Amygdala (tissue), 56 donors: Measurements from ENCODE around the gene TBL1Y.
"Not testable (repeated sequence)": the region's sequence is repeated elsewhere in the genome, so short reads cannot be mapped to it uniquely, and the experiment has no call there.

Source experiments
- DNase-seq, 56 donors: peaks; one replicate each; lab custom pipeline; 2025; lab: John Stamatoyannopoulos, UW

TBL1Y gene

DNA sequence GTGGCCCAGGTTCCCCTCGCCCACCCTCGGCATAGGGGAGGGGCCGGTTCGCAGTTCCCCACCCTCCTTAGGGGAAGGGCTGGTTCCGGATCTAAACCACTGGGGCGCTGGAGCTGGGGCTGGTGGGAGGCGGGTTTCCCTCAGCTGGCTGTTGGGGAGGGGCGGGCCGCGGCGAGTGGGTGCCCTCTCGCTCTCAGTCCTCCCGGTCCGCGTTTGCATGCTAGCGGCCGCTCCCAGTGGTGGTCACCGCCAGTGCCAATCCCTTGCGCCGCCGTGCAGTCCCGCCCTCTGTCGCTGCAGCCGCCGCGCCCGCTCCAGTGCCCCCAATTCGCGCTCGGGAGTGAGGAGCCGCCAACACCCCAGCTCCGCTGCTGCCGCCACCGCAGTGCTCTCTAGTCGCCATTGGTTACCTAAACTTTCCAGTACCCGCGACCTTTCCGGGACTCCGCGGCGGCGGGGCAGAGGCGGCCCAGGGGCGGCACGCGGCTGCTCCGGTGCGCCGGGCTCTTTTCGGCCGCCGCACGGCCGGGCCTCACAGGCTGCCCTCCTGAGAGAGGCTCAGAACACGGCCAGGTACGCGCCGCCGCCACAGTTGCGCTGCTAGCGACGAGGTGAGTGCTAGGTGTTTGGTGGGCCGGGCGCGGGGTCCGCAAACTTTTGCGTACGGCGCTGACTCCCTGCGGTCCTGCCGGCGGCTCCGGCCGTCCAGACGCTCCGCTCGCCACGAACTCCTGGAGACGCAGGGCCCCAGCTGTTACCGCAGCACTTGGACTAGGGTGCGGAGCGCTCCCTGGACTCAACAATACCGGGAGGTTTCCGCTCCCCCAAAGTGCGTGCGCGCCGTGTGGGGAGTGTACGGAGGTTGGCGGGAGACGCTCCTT is at the start of gene TBL1Y:
Gene TBL1Y (plus strand): TSS at position 326 of the 881 bp plus-strand sequence. CDS start 114,388 bp downstream, outside the sequence.
- DNase-seq: peak in 1 of 56 donors; percentile 0

DNA sequence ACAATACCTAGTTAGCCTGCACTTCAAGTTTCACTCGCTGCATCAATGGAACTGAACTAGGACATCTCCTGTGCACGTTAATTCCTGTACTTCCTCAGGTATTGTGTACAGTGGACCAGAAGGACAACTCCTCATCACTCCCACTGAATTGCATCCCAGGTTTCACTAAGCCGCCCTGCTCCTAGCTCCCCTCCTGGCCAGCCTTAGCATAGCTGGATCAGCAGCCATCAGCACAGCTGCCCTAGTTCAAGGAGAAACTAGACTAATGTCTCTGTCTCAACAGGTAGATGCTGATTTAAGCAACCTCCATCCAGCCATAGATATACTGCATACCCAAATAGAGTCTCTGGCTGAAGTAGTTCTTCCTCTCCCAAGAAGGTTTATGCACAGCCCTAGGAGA is 16.0 kb upstream of the TBL1Y start:
- no peak for DNase-seq

DNA sequence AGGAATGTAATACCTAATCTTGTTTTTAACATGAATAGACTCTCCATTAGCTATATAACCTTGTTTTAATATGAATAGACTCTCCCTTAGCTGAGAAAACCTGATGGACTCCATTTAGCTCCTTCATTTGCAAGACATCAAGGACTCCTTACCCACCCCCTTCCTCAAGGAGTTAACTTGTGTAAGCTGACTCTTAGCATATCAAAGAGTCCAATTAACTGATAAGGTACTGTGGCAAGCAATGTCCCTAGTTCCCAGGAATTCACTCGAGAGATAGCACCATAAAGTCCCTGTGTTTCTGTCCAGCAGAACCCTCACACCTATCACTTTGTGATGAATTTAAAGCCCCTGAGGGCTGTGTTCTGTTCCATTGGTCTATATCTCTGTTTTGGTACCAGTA is 15.3 kb upstream of the TBL1Y start:
- DNase-seq: no peak

DNA sequence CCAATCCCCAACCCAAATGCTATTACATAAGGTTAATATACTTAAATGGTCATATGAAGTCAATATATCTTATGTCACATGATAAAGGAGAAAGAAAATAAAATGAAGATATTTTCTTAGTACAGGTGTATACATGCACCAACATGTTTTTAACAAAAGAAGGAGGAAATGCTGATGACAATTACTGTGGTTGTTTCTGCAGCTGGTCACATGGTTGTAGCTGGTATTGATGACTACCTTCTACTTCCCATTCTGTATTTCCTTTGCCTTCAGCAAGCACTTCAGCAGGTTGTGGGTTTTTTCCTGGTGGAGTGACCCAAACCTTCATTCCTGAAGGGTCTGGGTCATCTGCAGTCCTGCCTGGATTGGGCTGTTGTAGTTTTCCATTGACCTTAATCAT is 8.4 kb upstream of the TBL1Y start:
- DNase-seq: not testable (repeated sequence)

DNA sequence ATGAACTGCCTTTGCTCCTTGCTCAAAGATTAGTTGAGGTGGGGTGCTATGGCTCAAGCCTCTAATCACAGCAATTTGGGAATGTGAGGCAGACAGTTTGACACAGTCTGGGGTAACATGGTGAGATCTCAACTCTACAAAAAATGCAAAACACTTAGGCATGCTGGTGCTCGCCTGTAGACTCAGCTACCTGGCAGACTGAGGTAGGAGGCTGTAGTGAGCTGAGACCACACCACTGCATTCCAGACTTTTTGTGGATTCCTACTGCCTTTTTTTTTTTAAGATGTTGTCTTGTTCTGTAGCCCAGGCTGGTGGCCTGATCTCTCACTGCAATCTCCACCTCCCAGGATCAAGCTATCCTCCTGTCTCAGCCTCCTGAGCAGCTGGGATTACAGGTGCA is 2.9 kb upstream of the TBL1Y start:
- DNase-seq: no peak

DNA sequence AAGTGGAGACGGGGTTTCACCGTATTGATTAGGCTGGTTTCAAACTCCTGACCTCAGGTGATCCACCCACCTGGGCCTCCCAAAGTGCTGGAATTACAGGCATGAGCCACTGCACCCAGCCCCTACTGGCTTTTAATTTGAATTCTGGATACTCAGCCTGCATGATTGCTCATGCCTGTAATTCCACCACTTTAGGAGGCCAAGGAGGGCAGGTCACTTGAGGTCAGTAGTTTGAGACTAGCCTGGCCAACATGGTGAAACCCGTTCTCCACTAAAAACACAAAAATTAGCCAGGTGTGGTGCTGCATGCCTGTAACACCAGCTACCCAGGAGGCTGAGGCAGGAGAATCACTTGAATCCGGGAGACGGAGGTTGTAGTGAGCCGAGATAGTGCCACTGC is 2.5 kb upstream of the TBL1Y start:
- not testable (repeated sequence) for DNase-seq

DNA sequence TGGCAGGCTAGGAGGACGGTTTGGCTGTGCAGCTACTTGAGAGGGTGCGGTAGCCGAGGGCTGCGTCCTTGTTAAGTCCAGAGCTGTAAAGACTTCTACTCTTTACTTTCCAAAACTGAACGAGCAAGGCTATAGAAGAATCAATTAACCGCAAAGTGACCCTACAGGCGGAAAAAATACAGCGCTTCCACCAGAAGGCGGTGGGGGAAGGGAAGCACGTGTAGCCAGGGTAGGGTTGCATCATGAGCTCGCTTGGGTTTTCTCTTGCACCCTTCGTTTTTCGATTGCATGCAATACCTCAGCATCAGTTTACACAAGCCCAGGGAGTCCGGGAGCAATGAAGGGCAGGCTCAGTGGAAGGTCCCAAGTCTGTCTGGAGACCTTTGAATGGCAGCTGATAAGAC is 1.4 kb upstream of the TBL1Y start:
- no peak for DNase-seq

DNA sequence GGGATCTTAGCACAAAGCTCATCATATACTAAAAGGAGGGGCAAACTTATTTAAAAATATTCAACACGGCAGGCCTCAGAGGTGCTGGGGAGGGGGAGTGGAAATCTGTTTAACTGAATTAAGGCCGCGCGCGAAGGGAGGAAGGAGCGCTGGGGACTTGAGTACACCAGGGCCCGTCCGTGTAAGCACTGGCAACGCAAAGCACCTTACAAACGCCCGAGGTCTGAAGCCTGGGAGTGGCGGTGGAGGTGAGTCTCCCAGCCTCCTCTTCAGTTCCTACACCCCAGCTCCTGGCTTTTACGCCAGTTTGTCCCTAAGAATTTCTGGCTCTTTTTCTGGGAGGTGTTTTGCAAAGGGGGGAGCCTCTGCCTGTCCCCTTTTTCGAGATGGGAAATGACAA is 641 bp upstream of the TBL1Y start:
- DNase-seq: peak in 1 of 56 donors; percentile 0

DNA sequence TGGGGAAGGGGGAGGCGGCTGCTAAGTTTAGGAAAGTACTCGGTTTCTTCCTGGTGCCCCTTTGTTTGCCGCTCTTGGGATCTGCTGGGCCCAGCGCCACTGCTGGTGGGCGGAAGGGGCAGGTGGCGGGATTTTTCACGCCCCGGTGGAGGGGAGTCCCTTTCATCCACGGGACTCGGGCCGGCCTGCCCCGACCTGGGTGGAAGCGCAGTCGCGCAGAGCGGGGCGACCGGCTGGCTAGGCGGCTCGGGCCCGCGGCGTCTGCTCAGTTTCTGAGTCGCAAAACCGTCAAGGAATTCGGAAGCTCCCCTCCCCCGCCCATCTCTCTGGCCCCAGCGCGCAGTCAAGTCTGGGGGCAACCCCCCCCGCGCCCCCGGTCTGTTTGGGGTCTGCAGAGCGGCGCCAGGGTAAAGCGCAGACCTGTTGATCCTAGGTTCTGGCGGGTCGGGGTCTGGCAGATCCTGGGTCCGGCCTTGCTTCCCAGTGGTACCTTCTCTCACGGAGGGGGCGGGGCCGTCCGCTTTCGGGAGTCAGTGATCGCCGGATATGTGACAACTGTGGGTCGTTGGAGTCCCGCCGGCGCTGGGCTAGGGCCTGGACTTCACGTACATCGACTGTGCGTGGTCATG is 870 bp downstream of the TBL1Y start, which contains the start of gene AMELY:
Gene AMELY (minus strand): TSS at position 500 of the 629 bp plus-strand sequence. CDS start 39,144 bp downstream, outside the sequence.
- DNase-seq: no peak

DNA sequence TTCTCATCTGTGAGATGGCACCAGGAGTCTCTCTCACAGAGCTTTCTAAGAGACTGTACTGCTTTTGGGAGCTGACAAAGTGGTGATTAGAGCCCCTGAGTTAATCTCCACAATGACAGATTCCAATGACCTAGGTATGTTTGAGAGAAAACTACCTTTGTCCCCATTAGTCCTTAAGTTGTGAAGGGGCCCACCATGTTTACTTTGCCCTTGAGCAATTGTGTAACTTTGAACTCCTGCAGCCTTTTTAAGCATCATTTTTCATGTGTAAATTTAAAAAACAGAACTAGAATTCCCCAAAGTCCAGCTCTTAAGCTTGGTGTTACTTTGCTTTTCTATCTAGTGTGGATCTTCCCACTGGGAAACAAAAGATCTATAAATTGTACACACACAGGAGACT is 2.9 kb downstream of the TBL1Y start:
- no peak for DNase-seq

DNA sequence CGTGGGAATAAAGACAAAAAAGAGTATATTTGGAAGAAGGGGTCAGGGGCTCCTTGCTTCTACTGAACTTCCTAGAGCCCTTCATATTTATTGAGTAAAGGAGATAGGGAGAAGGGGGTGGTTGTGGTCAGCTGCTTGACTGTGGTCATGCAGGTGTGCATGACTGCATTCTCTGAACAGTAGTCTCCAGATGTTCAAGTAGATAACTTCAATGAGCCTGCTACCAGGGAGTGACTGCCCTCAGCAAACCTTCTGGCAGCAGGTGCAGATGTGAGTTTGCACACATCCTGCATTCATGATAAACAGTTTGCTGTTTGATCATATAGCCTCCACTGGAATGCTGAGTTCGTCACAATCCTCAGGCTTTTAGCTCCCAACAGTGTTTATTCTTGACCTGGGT is 10.6 kb downstream of the TBL1Y start:
- DNase-seq: no peak

DNA sequence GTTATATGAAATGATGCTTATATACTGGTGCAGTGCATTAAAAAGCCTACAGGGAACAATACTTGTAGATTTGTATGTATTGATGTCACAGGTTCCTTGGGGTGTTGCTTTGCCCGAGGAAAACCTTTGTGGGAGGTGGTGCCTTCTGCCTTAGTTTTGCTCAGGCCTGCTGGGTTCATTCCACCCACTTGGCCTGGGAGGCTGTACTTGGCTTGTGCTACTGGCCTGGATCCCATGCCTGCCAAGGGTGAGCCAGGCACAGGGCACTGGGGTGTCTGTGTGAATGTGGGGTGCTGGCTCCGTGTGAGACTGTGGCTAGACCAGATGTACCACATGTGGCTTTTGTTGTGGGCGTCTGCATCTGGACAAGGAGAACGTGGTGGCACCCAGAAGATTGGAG is 17.8 kb downstream of the TBL1Y start:
- no peak for DNase-seq

DNA sequence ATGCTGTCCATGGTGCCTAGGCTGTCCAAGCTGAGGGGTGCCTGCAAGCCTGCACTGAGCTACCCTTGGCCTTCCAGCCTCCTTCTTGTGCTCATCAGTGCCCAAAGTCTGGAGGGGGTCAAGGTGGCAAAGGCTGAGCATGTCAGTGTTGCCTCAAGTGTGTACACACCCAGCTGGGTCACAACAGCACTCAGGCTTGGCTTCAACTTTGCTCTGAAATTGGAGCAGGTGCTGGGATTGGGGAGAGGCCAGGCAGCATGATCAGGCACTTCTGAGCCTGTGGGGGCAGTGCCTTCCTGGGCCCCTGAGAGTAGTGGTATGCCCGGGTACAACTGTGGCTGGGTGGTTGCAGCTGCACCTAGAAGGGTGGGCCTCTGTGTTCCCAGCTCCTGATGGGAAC is 18.7 kb downstream of the TBL1Y start:
- DNase-seq: no peak

DNA sequence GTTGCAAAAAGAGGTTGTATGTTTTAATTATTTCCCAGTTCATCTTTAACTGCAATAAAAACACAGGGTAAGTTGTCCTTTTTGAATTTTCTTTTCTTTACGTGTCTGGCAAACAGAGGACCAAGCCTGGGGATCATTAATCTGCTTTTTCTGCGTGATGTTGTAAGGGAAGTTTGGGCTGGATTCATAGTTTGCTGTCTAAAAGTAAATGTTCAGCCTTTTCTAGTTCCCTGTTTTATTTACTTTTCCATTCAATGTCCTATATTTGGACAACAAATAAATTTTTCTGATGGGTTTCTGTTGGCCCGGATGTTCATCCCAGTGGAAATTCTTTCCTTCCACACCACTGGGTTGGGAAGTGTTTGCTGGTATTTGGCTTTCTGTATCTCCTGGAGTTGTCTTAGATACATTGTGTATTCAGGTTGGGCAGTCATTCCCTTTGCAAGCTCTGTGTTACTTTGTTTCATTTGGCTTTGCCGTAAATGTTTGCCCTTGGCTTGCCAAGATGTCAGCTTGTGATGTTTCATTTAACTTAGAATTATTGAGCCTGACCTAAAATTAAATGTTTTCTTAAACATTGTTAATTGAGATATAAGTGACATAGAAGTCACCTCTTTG is 21.4 kb downstream of the TBL1Y start:
- DNase-seq: no peak

DNA sequence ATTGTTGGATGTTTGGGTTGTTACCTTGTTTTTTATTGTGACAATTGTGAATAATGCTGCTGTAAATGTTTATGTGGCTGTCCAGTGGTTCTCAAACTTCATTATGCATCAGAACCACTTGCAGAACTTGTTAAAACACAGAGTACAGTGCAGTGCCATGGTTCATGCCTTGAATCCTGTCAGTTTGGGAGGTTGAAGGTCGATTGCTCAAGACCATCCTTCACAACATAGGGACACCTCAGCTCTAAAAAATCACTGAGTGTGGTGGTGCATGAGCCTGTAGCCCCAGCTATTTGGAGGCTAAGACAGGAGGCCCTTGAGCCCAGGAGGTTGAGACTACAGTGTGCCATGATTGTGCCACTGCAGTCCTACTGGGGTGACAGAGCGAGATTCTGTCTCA is 25.0 kb downstream of the TBL1Y start:
- no peak for DNase-seq

DNA sequence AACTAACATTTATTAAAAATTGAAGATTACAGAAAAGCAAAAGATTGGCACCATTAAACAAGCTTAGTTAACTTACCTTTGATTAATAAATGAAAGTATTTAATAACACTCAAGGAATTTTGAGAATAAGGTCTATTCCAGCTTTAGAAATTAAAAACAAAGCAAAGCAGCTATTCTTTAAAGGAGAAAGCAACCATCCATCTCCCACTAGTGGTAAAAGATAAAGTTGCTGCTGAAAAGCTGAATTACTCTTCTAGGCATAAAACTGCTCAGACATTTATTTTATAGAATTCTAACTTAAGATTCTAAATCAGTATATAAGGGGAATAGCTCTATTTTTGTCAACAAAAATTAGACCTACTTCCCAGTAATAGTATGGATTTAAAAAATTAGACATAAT is 37.2 kb downstream of the TBL1Y start:
- DNase-seq: no peak

DNA sequence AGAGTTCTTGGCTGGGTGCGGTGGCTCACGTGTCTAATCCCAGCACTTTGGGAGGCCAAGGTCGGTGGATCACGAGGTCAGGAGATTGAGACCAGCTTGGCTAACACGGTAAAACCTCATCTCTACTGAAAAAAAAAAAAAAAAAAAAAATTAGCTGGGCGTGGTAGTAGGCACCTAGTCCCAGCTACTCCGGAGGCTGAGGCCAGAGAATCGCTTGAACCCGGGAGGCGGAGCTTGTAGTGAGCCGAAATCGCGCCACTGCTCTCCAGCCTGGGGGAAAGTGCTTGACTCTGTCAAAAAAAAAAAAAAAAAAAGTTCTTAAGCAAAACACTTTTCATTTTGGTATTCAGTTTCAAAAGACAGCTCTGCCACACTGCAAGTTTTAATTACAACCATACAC is 37.9 kb downstream of the TBL1Y start:
- no peak for DNase-seq

DNA sequence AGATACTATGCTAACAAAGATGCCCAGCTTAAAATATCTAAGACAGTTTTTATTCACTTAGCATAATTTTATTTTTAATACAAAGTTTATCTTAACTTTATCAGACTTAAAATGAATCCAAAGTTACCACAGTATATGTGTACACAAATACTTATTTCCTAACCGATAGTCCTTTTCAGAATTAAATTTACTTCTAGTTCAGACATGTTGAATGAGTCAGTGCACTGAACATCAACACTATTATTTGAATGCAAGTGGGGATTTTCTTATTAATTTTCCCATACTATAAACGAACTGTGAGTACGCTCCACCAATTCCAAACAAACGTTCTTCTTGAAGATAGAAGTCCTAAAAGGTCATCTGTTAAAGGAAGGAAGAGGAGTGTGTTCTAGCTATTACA is 39.5 kb downstream of the TBL1Y start:
- no peak for DNase-seq

DNA sequence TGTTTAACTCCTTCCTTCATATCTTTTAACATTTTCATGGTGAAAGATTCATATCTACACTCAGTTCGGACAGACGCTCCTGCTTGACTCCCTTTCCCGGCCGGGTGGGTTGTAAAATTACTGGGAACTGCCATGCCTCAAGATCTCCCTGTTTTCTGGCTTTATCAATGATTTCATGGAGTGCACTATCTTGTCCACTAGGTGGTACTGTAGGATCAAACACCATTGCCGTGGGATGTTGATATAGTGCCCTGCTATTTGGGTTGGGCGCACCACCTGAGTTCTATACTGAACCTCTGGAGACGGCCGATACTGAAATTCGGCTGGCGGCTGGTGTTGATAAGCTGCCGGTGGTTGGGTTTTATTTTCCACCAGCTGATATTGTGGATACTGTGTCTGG is 54.2 kb downstream of the TBL1Y start:
- peak in 12 of 56 donors; percentile 0 to 34 (median 0) for DNase-seq

DNA sequence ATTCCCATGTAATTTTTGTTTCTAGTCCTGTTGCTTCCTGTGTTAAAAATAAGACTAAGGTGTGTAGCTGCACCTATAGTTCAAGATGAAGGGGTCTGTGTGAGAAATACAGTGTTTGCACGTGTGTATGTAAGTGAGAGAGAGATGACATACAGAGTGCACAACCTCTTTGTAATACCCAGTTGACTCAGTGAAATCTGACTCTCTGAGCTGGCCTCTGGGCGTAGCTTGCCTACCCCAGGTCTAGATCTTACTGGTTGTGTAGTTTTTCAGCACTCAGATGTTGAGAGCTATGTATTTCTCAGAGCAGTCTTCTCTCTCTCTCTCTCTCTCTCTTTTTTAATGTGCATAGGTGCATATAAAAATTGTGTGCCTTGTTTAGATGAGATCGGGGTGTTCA is 56.0 kb downstream of the TBL1Y start:
- no peak for DNase-seq

DNA sequence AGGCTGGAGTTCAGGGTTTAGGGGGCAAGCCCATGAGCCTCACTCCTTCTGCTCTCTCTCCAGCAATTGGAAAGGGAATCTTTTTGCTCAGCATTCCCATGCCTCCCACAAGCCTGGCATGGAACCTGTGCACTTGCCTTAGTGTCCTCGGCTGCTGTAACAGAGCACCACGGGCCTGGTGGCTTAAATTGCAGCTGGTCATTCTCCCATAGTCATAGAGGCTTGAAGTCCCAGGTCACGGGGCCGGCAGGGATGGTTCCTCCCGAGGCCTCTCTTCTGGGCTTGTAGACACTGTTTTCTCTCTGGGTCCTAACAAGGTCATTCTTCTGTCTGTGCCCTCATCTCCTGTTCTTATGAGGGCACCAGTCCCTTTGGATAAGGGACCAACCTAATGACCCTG is 57.2 kb downstream of the TBL1Y start:
- no peak for DNase-seq

DNA sequence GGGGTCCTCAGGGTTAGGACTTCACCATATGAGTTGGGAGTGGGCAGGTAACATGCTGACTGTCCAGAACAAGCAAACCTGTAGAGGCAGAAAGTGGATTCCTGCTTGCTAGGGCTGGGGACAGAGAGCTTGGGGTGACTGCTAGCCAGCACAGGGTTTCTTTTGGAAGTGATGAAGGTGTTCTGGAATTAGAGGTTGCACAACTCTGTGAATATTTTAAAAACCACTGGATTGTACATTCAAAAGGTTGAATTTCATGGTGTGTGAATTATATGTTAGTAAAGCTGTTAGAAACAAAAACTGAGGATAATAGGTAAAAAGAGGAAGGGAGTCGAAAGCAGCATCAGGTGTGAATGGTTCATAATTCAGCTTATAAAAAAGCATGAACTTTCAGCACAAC is 57.7 kb downstream of the TBL1Y start:
- no peak for DNase-seq
